NCI-H128 (cell line): ENCODE data around the gene TMEM132D.
"Not testable (repeated sequence)": the region's sequence is repeated elsewhere in the genome, so short reads cannot be mapped to it uniquely, and the experiment has no call there.

Experiments used
- DNase-seq: peaks from one replicate; lab custom pipeline; 2025; ENCODE audit not compliant: unreplicated experiment; lab: John Stamatoyannopoulos, UW

Gene TMEM132D

GRCh38 chr12:129544716-129545115 is 359.1 kb downstream of the TMEM132D start:
- DNase-seq = no peak

GRCh38 chr12:129540954-129541353 is 362.9 kb downstream of the TMEM132D start:
- DNase-seq = no peak

GRCh38 chr12:129540249-129540648 is 363.6 kb downstream of the TMEM132D start:
- DNase-seq = no peak

- DNase-seq = not testable (repeated sequence)
Measured at GRCh38 chr12:129538724-129539335, 365.0 kb downstream of the TMEM132D start.

GRCh38 chr12:129538137-129538536 is 365.7 kb downstream of the TMEM132D start:
- DNase-seq = no peak

- no peak for DNase-seq
Measured at GRCh38 chr12:129534966-129535750, 368.7 kb downstream of the TMEM132D start.

GRCh38 chr12:129532707-129533499 is 370.9 kb downstream of the TMEM132D start:
- no peak for DNase-seq

- DNase-seq = no peak
Measured at GRCh38 chr12:129532082-129532481, 371.7 kb downstream of the TMEM132D start.

- DNase-seq = no peak
Measured at GRCh38 chr12:129530984-129531383, 372.8 kb downstream of the TMEM132D start.

- DNase-seq = no peak
Measured at GRCh38 chr12:129530517-129530916, 373.3 kb downstream of the TMEM132D start.

- DNase-seq = no peak
Measured at GRCh38 chr12:129527506-129527905, 376.3 kb downstream of the TMEM132D start.

GRCh38 chr12:129523621-129524020 is 380.2 kb downstream of the TMEM132D start:
- DNase-seq = no peak

GRCh38 chr12:129520739-129521138 is 383.1 kb downstream of the TMEM132D start:
- no peak for DNase-seq

- no peak for DNase-seq
Measured at GRCh38 chr12:129503802-129504201, 400.0 kb downstream of the TMEM132D start.

- DNase-seq = no peak
Measured at GRCh38 chr12:129496226-129496625, 407.6 kb downstream of the TMEM132D start.

- no peak for DNase-seq
Measured at GRCh38 chr12:129494766-129495165, 409.1 kb downstream of the TMEM132D start.

GRCh38 chr12:129494260-129494659 is 409.6 kb downstream of the TMEM132D start:
- no peak for DNase-seq

- no peak for DNase-seq
Measured at GRCh38 chr12:129489100-129489676, 414.6 kb downstream of the TMEM132D start.

- no peak for DNase-seq
Measured at GRCh38 chr12:129486931-129487330, 416.9 kb downstream of the TMEM132D start.

GRCh38 chr12:129483111-129483893 is 420.5 kb downstream of the TMEM132D start:
- DNase-seq = no peak

- no peak for DNase-seq
Measured at GRCh38 chr12:129481921-129482320, 421.9 kb downstream of the TMEM132D start.
